Left ventricle myocardium inferior (tissue), 1 donor: Measurements from ENCODE around the gene PLAAT5. TPM values are rescaled to one million over a fixed set of nuclear protein-coding genes. Genes with fewer than 3 reads are reported as not detected.

Experiments
- DNase-seq: peaks from one replicate; pipeline ENCODE4 v3.0.0-alpha.2; 2020
- H3K27ac ChIP-seq: fragments of 200-600 bp; replicated peaks from 2 replicates; pipeline ENCODE4 v1.8.0; 2021
- H3K27me3 ChIP-seq: fragments of 200-600 bp; 2 replicates; pipeline ENCODE4 v1.8.0; 2021; ENCODE audit warnings: low read depth
- H3K36me3 ChIP-seq: fragments of 200-600 bp; 2 replicates; pipeline ENCODE4 v1.8.0; 2021
- H3K4me1 ChIP-seq: fragments of 200-600 bp; 2 replicates; pipeline ENCODE4 v1.8.0; 2021
- H3K4me3 ChIP-seq: fragments of 200-600 bp; 2 replicates; pipeline ENCODE4 v1.8.0; 2021; ENCODE audit warnings: mild to moderate bottlenecking, moderate library complexity
- H3K9me3 ChIP-seq: fragments of 200-600 bp; replicated peaks from 2 replicates; pipeline ENCODE4 v1.8.0; 2021
- intact Hi-C: fragments of 100-400 bp; cut with micrococcal nuclease; formaldehyde crosslinking; loops from one replicate; pipeline ENCODE4 v1.11.0; 2022
- total RNA-seq: library from RNA; stranded (reverse); fragmentation: NEBNext Ultra II Directional; extraction: Animal tissue kit (Norgen Biotek cat#: 25700); gene quantifications from one replicate; pipeline ENCODE4 v1.2.1, GENCODE V29; 2021
- TF ChIP-seq, protein P1 (sequence below): fragments of 200-600 bp; IDR thresholded peaks from 2 replicates; pipeline ENCODE4 v1.8.0; 2021; ENCODE audit warnings: antibody characterized with exemption, mild to moderate bottlenecking, borderline replicate concordance
- donor health status: DM: no; HTN: yes; CAD: no; lungs with severe emphysema.

PLAAT5 gene
- total RNA-seq, 1 donor from 2014 or later, result 1.4 TPM

DNA sequence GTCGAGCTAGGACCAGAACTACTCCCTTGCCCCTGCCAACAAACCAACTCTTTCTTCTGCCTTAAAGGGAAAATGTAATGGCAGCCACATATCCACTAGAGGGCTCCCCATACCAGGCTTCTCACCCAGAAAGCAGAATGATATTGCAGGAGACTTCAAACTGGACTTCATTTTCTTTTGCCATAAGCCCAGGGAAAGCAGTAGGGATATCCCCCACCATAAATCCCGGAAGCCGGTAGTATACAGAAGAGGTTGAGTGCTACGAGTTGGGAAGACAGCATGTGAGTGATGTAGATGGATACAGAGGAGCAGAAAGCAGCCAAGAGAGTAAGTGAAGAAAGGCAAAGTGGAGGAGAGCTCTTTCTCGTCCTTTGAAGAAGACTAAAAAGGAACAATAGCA is 12.1 kb downstream of the PLAAT5 start:
- Histone ChIP-seq H3K9me3 (peaks cover 21% of the 10 kb centered on the region), H3K4me1 (no peaks in the 10 kb centered on the region), H3K4me3 (no peak overlapping the region), H3K27ac (no peak overlapping the region), H3K27me3 (no peaks in the 10 kb centered on the region), H3K36me3 (no peaks in the 10 kb centered on the region)
- TF ChIP-seq, protein P1, sequence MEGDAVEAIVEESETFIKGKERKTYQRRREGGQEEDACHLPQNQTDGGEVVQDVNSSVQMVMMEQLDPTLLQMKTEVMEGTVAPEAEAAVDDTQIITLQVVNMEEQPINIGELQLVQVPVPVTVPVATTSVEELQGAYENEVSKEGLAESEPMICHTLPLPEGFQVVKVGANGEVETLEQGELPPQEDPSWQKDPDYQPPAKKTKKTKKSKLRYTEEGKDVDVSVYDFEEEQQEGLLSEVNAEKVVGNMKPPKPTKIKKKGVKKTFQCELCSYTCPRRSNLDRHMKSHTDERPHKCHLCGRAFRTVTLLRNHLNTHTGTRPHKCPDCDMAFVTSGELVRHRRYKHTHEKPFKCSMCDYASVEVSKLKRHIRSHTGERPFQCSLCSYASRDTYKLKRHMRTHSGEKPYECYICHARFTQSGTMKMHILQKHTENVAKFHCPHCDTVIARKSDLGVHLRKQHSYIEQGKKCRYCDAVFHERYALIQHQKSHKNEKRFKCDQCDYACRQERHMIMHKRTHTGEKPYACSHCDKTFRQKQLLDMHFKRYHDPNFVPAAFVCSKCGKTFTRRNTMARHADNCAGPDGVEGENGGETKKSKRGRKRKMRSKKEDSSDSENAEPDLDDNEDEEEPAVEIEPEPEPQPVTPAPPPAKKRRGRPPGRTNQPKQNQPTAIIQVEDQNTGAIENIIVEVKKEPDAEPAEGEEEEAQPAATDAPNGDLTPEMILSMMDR, result peak; percentile 94
- intact Hi-C loops, result loop anchor here (2.0 to 10.0 kb wide), 2 partner anchors 156 to 256 kb away; no protein-coding TSS in a partner anchor
- no peak for DNase-seq

DNA sequence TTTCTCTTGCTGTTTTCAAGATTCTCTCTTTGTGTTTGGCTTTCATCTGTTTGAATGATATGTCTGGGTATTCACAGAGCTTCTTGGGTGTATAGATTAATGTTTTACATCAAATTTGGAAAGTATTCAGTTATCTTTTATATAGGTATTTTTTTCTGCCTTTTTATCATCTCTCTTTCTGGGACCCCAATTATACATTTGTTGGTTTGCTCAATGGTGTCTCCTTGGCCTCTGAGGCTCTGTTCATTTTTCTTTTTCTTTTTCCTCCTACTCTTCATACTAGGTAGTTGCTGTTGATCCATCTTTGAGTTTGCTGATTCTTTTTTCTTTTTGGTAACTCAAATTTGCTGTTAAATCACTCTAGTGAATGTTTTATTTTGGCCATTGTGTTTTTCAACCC is 14.3 kb downstream of the PLAAT5 start:
- intact Hi-C loops, result loop anchor here (10.0 kb wide), 1 partner anchor 258 kb away; no protein-coding TSS in a partner anchor
- Histone ChIP-seq H3K9me3 (peaks cover 23% of the 10 kb centered on the region), H3K4me1 (no peaks in the 10 kb centered on the region), H3K27me3 (no peaks in the 10 kb centered on the region), H3K27ac (no peak overlapping the region), H3K4me3 (no peak overlapping the region), H3K36me3 (no peaks in the 10 kb centered on the region)
- TF ChIP-seq, protein P1, result no peak
- DNase-seq, result no peak

DNA sequence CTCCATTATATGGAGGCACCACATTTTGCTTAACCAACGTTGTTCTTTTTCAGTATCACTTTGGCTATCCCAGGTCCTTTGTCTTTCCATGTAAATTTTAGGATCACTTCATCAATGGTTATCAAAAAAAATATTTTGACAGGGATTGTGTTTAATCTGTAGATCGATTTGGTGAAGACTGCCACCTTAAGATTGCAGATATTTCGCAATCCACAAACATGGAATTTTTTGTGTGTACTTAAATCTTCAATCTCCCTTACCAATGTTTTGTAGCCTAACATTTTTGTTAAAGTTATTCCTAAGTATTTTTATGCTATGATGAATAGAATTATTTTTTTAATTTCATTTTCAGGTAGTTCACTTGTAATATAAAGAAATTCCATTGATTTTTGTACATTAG is 18.6 kb downstream of the PLAAT5 start:
- Histone ChIP-seq H3K9me3 (peaks cover 43% of the 10 kb centered on the region), H3K4me3 (no peak overlapping the region), H3K27me3 (no peaks in the 10 kb centered on the region), H3K27ac (no peak overlapping the region), H3K36me3 (no peaks in the 10 kb centered on the region), H3K4me1 (no peaks in the 10 kb centered on the region)
- TF ChIP-seq, protein P1, result no peak
- no peak for DNase-seq
- intact Hi-C loops, result loop anchor here (10.0 kb wide), 1 partner anchor 262 kb away; no protein-coding TSS in a partner anchor

DNA sequence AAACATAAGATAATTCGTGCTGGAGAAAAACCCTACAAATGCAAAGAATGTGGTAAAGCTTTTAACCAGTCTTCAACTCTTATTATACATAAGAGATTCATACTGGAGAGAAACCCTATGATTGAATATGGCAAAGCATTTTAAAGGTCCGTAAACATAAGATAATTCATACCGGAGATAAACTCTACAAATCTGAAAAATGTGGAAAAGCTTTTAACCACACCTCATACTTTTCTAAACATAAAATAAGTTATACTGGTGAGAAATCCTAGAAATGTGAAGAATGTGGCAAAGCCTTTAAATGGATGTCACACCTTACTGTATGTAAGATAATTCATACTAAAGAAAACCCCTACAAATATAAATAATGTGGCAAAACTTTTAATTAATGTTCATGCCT is 20.7 kb downstream of the PLAAT5 start:
- intact Hi-C loops, result loop anchor here (10.0 kb wide), 1 partner anchor 264 kb away; no protein-coding TSS in a partner anchor
- H3K4me1 ChIP-seq, result no peaks in the 10 kb centered on the region
- no peak overlapping the region for H3K27ac ChIP-seq
- peaks cover 24% of the 10 kb centered on the region for H3K9me3 ChIP-seq
- DNase-seq, result no peak
- TF ChIP-seq, protein P1, result no peak
- peaks cover 5% of the 10 kb centered on the region for H3K27me3 ChIP-seq
- no peak overlapping the region for H3K4me3 ChIP-seq
- no peaks in the 10 kb centered on the region for H3K36me3 ChIP-seq

DNA sequence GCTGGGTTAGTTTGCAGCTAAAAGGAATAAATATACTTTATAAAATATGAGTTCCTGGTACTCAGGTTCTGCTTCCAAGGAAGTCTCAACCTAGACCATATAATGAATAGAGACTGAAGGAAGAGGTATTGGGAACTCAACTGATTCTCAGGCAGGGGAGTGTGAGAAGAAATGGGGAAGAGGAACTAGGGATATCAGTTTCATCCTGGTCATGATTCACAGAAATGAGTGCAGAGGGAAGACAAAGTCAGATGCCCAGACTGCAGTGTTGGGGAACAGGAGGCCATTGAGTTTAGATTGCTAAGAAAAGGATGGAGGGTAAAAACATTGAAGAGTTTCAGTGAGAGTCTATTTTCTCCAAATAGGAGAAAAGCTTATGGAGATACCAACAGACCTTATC is 28.8 kb downstream of the PLAAT5 start:
- TF ChIP-seq, protein P1, result no peak
- Histone ChIP-seq H3K27ac (no peak overlapping the region), H3K27me3 (peaks cover 49% of the 10 kb centered on the region), H3K4me1 (no peaks in the 10 kb centered on the region), H3K9me3 (no peaks in the 10 kb centered on the region), H3K4me3 (no peak overlapping the region), H3K36me3 (no peaks in the 10 kb centered on the region)
- no peak for DNase-seq
- intact Hi-C loops, result no loop called here
